Esophagus squamous epithelium (tissue), 5 donors: ENCODE data around the gene RAB9A. TPM values are rescaled to one million over a fixed set of nuclear protein-coding genes. Genes with fewer than 3 reads are reported as not detected.

Experiments used
- DNase-seq: peaks from one replicate; lab custom pipeline; 2025; lab: John Stamatoyannopoulos, UW
- H3K27ac ChIP-seq, 4 donors: fragments of 200-600 bp; sonication (generic); one replicate each; pipeline ENCODE4 v1.5.1; 2016 to 2019; ENCODE audit warnings: mild to moderate bottlenecking in 1 of 4
- H3K27me3 ChIP-seq, 4 donors: fragments of 200-600 bp; sonication (generic); 1 replicate in 3 of 4; 2 replicates in 1 of 4; pipeline versions ENCODE4 v1.5.1 to v1.6.0; 2017 to 2021; ENCODE audit warnings: antibody characterized with exemption in 1 of 4
- H3K36me3 ChIP-seq, 3 donors: fragments of 200-600 bp; sonication (generic); one replicate each; pipeline ENCODE4 v1.5.1; 2016 to 2019
- H3K4me1 ChIP-seq, 3 donors: fragments of 200-600 bp; sonication (generic); one replicate each; pipeline ENCODE4 v1.5.1; 2017 to 2019
- H3K4me3 ChIP-seq, 4 donors: fragments of 200-600 bp; sonication (generic); 1 replicate in 3 of 4; 2 replicates in 1 of 4; pipeline ENCODE4 v1.5.1; 2016 to 2019; ENCODE audit warnings: mild to moderate bottlenecking in 2 of 4, moderate library complexity in 1 of 4
- H3K9me3 ChIP-seq, 3 donors: fragments of 200-600 bp; sonication (generic); one replicate each; pipeline ENCODE4 v1.5.1; 2016 to 2019
- POLR2A ChIP-seq, 4 donors: fragments of 450-650 bp; IDR thresholded peaks; one replicate each; pipeline ENCODE4 v1.6.1; 2017; ENCODE audit warnings: antibody characterized with exemption in 4 of 4, mild to moderate bottlenecking in 4 of 4, moderate library complexity in 3 of 4
- WGBS, 2 donors: methylation state at CpG; one replicate each; pipeline ENCODE4 v1.1.5; 2018; 5-methylcytosine and 5-hydroxymethylcytosine counted together
- intact Hi-C: fragments of 100-400 bp; cut with DNase I; formaldehyde crosslinking; loops from one replicate; pipeline ENCODE4 v1.15.0; 2022
- total RNA-seq, 4 donors: library from RNA; depleted of rRNA; stranded (reverse); fragments of >200 nt; gene quantifications; one replicate each; pipeline ENCODE4 v1.1.0, GENCODE V29; 2016
- TF ChIP-seq, protein P1 (sequence below), 6 experiments: fragments of 450-650 bp in 4 of 6; fragments of 200-600 bp in 2 of 6; sonication (generic) in 2 of 6; IDR thresholded peaks; one replicate each; pipeline ENCODE4 v1.5.1; 2016 to 2019; ENCODE audit warnings: antibody characterized with exemption in 6 of 6, mild to moderate bottlenecking in 4 of 6, moderate library complexity in 4 of 6
- donor health status: DM: yes; HTN: yes; CAD: no.

Gene RAB9A
- total RNA-seq, 4 donors from 2014 or later, result 24.4 to 28.6 (median 25.8) TPM

DNA sequence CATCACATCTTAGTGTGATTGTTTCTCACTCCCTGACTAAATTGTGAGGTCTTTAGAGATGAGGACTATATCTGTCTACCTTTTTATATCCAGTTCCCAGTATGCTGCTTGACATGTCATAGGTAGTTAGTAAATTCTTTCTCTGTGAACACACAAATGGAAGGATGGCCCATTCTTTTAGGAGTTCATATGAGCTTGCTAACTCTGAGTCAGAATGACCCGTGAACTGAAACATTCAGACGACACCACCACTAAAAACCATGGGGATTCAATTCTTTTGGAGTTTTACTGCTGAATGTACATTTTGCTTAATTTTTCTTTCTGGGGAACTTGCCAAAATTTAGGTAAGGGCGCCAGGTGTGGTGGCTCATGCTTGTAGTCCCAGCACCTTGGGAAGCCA, 59.6 kb downstream of the RAB9A start:
- Histone ChIP-seq H3K4me3 (no peak overlapping the region), H3K27me3 (no peaks in the 10 kb centered on the region), H3K9me3 (no peaks in the 10 kb centered on the region), H3K27ac (no peak overlapping the region), H3K4me1 (no peaks in the 10 kb centered on the region), H3K36me3 (peaks cover 0 to 66% (median 6%) of the 10 kb centered on the region in 3 donors)
- TF ChIP-seq POLR2A (IDR thresholded peaks at IDR 0.05), result no peak
- TF ChIP-seq, protein P1, sequence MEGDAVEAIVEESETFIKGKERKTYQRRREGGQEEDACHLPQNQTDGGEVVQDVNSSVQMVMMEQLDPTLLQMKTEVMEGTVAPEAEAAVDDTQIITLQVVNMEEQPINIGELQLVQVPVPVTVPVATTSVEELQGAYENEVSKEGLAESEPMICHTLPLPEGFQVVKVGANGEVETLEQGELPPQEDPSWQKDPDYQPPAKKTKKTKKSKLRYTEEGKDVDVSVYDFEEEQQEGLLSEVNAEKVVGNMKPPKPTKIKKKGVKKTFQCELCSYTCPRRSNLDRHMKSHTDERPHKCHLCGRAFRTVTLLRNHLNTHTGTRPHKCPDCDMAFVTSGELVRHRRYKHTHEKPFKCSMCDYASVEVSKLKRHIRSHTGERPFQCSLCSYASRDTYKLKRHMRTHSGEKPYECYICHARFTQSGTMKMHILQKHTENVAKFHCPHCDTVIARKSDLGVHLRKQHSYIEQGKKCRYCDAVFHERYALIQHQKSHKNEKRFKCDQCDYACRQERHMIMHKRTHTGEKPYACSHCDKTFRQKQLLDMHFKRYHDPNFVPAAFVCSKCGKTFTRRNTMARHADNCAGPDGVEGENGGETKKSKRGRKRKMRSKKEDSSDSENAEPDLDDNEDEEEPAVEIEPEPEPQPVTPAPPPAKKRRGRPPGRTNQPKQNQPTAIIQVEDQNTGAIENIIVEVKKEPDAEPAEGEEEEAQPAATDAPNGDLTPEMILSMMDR (IDR thresholded peaks at IDR 0.05), result no peak
- intact Hi-C loops, result no loop called here
- no peak for DNase-seq
- WGBS, 2 donors, result 76 to 84% methylated on average over 3 of the region's 3 CpGs

DNA sequence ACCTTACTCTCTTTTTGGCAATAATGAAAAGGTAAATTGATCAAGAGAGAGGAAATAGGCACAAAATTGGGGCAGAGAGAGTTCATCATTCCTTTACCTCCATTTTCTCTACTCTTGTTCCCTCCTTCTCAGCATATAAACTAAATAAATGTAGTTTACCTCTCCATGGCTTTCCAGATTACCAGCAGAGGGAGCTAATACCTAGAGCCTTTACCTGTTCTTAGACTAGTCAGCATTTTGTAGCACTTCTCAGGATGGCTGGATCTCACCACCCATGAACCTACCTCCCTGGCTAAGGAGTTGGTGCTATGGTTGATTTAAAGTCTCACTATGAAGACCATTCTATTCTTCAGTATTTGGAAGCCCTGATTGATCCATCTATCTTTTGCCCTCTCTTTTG, 61.3 kb downstream of the RAB9A start:
- Histone ChIP-seq H3K4me1 (no peaks in the 10 kb centered on the region), H3K4me3 (no peak overlapping the region), H3K36me3 (peaks cover 0 to 68% (median 6%) of the 10 kb centered on the region in 3 donors), H3K9me3 (no peaks in the 10 kb centered on the region), H3K27me3 (no peaks in the 10 kb centered on the region), H3K27ac (no peak overlapping the region)
- DNase-seq, result no peak
- TF ChIP-seq, protein P1 (IDR thresholded peaks at IDR 0.05), result peak; percentile 45 to 65 (median 60)
- no peak for TF ChIP-seq POLR2A (IDR thresholded peaks at IDR 0.05)
- intact Hi-C loops, result loop anchor here (10.0 kb wide), 1 partner anchor 285 kb away; no protein-coding TSS in a partner anchor

DNA sequence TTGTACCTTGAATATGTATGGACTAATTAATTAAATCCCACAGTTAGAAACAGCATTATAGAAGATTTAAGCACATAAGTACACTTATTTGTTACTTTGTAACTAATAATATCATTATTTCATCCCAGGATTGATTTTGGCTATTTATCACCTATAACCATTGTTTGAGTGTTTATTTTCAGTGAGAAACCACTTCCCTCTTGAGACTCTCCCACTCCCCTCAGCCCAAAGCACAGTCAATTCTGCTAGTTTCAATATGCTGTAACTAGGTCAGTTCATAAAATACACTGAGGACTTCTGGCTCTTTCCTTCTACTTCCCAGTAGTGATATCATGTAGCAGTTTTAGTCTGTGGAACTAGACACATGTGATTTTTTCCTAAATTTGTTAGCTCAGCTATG, 61.9 kb downstream of the RAB9A start:
- intact Hi-C loops, result loop anchor here (10.0 kb wide), 1 partner anchor 284 kb away; no protein-coding TSS in a partner anchor

DNA sequence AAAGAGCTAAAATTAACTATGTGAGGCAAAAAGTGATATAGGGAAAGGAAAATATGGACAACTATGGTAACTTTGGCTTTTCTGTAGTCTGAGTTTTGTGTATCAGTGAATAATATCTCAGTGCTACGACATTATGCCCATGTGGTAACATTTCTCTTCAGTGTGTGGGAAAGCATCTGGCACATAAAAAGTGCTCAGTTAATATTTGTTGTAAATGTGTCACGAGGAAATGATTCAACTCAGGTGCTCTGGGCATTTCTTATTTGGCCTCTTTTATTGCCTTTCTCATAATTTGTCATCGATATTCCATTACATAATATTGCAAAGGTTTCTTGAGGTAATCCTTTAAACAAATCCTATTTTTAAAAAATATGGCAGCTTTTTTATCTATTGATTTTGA, 63.2 kb downstream of the RAB9A start:
- intact Hi-C loops, result loop anchor here (10.0 kb wide), 1 partner anchor 283 kb away; no protein-coding TSS in a partner anchor
- H3K36me3 ChIP-seq, result peaks cover 0 to 66% (median 6%) of the 10 kb centered on the region in 3 donors
- no peaks in the 10 kb centered on the region for H3K27me3 ChIP-seq
- H3K4me1 ChIP-seq, result no peaks in the 10 kb centered on the region
- TF ChIP-seq POLR2A (IDR thresholded peaks at IDR 0.05), result no peak
- TF ChIP-seq, protein P1 (IDR thresholded peaks at IDR 0.05), result no peak
- WGBS, 2 donors, result 48 to 69% methylated on average over 3 of the region's 3 CpGs
- H3K27ac ChIP-seq, result no peak overlapping the region
- no peak for DNase-seq
- no peaks in the 10 kb centered on the region for H3K9me3 ChIP-seq
- no peak overlapping the region for H3K4me3 ChIP-seq

More for the DNA sequence above, 61.9 kb downstream of the RAB9A start:
- TF ChIP-seq, protein P1 (IDR thresholded peaks at IDR 0.05), result no peak
- no peak for TF ChIP-seq POLR2A (IDR thresholded peaks at IDR 0.05)
- Histone ChIP-seq H3K9me3 (no peaks in the 10 kb centered on the region), H3K27ac (no peak overlapping the region), H3K4me1 (no peaks in the 10 kb centered on the region), H3K4me3 (no peak overlapping the region), H3K27me3 (no peaks in the 10 kb centered on the region), H3K36me3 (peaks cover 0 to 66% (median 6%) of the 10 kb centered on the region in 3 donors)
- DNase-seq, result no peak

GRCh38 chrX:13752646-13753045, 63.7 kb downstream of the RAB9A start:
- Histone ChIP-seq H3K4me1 (no peaks in the 10 kb centered on the region), H3K27me3 (no peaks in the 10 kb centered on the region), H3K4me3 (no peak overlapping the region), H3K27ac (no peak overlapping the region), H3K36me3 (peaks cover 0 to 66% (median 6%) of the 10 kb centered on the region in 3 donors), H3K9me3 (no peaks in the 10 kb centered on the region)
- TF ChIP-seq, protein P1 (IDR thresholded peaks at IDR 0.05), result no peak
- TF ChIP-seq POLR2A (IDR thresholded peaks at IDR 0.05), result no peak
- intact Hi-C loops, result loop anchor here (10.0 kb wide), 1 partner anchor 282 kb away; no protein-coding TSS in a partner anchor
- 53% methylated on average over 3 of the region's 3 CpGs; no CpG with 5 or more reads in 1 of the 2 donors for WGBS, 2 donors
- DNase-seq, result no peak
